HFFc6 (cell line): ENCODE data around the gene ARHGEF4. TPM values are rescaled to one million over a fixed set of nuclear protein-coding genes. Genes with fewer than 3 reads are reported as not detected.

Source experiments
- DNase-seq: peaks from one replicate; pipeline ENCODE4 v3.0.0-alpha.2; 2018
- H3K27ac Mint-ChIP-seq: 2 replicates; pipeline ENCODE4 v1.8.0; 2020; ENCODE audit warnings: mild to moderate bottlenecking, mixed read lengths
- H3K27me3 Mint-ChIP-seq: 2 replicates; pipeline ENCODE4 v1.8.0; 2021; ENCODE audit warnings: mild to moderate bottlenecking, moderate library complexity, mixed read lengths; ENCODE audit not compliant: insufficient read depth
- H3K36me3 Mint-ChIP-seq: 2 replicates; pipeline ENCODE4 v1.8.0; 2021; ENCODE audit warnings: low read depth, mixed read lengths
- H3K4me1 Mint-ChIP-seq: 2 replicates; pipeline ENCODE4 v1.8.0; 2020; ENCODE audit warnings: low read depth, mixed read lengths
- H3K4me3 Mint-ChIP-seq: 2 replicates; pipeline ENCODE4 v1.8.0; 2020; ENCODE audit warnings: mild to moderate bottlenecking, moderate library complexity, mixed read lengths
- H3K9me3 Mint-ChIP-seq: 2 replicates; pipeline ENCODE4 v1.8.0; 2020; ENCODE audit warnings: mild to moderate bottlenecking, mixed read lengths
- total RNA-seq, 6 experiments: library from RNA; stranded (reverse); fragmentation: NEBNext Ultra II Directional; extraction: Animal tissue kit (Norgen Biotek cat#: 25700); gene quantifications; 2 replicates in 1 of 6; 3 replicates in 5 of 6; pipeline ENCODE4 v1.2.3, GENCODE V29; 2021
- TF ChIP-seq, protein P1 (sequence below): fragments of 200-600 bp; sonication (generic); IDR thresholded peaks from 2 replicates; pipeline ENCODE4 v1.5.0; 2021; ENCODE audit warnings: antibody characterized with exemption, mild to moderate bottlenecking

The ARHGEF4 gene
- total RNA-seq, 6 experiments from 2014 or later, result 0.94 to 2.2 (median 1.4) TPM

DNA sequence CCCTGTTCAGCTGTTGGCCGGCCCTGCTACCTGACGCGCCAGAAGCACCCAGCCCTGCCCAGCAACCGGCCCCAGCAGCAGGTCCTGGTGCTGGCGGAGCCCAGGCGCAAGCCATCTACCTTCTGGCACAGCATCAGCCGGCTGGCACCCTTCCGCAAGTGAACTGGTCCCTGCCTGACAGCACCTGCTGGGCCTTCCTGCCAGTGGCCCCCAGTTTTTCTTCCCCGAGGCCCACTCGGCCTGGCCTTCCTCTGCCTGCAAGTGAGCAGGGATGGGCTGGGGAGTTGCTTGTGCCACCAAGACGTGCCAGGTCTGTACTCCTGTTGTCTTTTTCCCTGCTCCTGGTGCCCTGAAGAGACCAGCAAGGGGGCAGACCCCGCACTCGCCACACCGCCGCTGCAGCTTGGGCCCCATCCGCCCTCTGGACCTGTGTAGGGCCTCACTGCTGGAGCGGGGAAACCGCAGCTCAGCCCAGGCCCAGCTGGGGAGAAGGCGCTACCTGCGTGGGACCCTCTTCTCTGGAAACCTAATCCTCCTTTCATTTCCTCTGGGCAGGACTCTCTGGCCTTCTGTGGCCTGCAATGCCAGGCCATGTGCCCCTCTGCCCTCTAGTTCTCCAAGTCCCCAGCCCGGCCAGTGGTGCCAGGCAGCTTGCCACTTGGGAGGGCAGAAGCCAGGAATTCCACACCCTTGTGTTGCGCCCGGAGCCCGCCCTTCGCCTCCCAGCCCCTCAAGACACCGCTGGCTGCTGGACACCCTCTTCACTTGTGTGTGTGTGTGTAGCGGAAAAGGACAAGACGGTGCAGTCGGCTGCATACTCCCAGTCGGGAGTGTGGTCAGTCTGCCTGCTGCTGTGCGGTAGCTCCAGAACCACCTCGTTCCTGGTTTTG is 209.6 kb downstream of the ARHGEF4 start:
- TF ChIP-seq, protein P1, sequence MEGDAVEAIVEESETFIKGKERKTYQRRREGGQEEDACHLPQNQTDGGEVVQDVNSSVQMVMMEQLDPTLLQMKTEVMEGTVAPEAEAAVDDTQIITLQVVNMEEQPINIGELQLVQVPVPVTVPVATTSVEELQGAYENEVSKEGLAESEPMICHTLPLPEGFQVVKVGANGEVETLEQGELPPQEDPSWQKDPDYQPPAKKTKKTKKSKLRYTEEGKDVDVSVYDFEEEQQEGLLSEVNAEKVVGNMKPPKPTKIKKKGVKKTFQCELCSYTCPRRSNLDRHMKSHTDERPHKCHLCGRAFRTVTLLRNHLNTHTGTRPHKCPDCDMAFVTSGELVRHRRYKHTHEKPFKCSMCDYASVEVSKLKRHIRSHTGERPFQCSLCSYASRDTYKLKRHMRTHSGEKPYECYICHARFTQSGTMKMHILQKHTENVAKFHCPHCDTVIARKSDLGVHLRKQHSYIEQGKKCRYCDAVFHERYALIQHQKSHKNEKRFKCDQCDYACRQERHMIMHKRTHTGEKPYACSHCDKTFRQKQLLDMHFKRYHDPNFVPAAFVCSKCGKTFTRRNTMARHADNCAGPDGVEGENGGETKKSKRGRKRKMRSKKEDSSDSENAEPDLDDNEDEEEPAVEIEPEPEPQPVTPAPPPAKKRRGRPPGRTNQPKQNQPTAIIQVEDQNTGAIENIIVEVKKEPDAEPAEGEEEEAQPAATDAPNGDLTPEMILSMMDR, result no peak
- 0 out of 2 replicates have a peak, but pooled peaks cover 5% of the 10 kb centered on the region for H3K4me1 Mint-ChIP-seq
- H3K27me3 Mint-ChIP-seq, result no peaks in the 10 kb centered on the region; the same call in 1 of the 2 replicates
- H3K27ac Mint-ChIP-seq, result no peak overlapping the region
- no peak for DNase-seq
- H3K4me3 Mint-ChIP-seq, result no peak overlapping the region
- peaks cover 16% of the 10 kb centered on the region for H3K36me3 Mint-ChIP-seq
- H3K9me3 Mint-ChIP-seq, result no peaks in the 10 kb centered on the region

GRCh38 chr2:131046918-131047652 is 210.4 kb downstream of the ARHGEF4 start:
- Mint-ChIP-seq H3K4me3 (no peak overlapping the region), H3K9me3 (no peaks in the 10 kb centered on the region), H3K27me3 (no peaks in the 10 kb centered on the region; the same call in 1 of the 2 replicates), H3K4me1 (0 out of 2 replicates have a peak, but pooled peaks cover 4% of the 10 kb centered on the region), H3K27ac (0 out of 2 replicates have a peak overlapping the region, but pooled peaks have one; percentile 43), H3K36me3 (peaks cover 22% of the 10 kb centered on the region)
- TF ChIP-seq, protein P1, result no peak
- no peak for DNase-seq

DNA sequence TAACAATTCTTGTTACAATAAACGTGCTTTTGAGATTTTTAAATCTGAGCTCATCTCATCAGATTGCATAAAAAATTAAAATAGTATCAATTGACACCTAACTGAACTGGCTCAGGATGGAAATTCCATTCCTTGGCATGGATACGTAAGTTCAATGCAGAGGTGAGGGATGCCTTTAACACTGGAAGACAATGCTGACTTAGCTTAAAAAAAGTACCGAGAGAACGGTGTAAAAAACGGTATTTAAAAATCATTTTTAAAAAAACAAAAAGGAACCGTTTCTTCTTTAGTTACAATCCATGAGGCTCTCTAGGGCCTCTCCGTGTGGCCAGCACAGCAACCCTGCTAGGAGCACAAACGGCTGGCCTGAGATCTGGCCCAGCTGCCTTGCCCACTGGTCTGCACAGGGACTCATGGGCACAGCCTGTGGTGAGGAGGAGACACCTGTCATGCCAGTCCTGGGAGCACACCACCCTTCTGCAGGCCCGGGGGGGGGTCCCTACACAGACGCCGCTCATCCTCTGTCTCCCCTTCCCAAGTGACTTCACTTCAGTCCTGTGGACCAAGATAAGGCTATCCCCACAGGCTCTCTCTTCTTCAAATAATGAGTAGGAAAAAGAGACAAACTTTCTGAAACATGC is 211.3 kb downstream of the ARHGEF4 start:
- peaks cover 32% of the 10 kb centered on the region for H3K36me3 Mint-ChIP-seq

DNA sequence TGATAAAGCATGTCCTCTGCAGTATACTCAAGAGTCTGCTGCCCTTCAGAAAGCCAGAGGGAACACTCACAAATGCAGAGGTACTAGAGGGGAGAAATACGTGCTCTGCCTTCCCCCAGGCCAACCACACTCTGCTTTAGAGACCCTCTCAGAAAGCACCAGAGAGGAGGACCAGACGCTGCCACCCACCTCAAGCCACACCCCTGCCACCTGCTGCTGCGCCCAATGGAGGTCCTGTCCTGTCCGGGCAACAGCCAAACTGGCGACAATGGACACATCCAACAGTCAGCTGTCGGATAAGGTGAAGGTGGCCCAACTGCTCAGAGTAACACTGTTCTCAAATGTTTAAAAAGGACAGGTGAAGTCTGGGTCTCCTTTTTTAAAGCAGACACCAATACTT is 211.9 kb downstream of the ARHGEF4 start:
- H3K27ac Mint-ChIP-seq, result no peak overlapping the region
- H3K4me1 Mint-ChIP-seq, result no peaks in the 10 kb centered on the region
- H3K9me3 Mint-ChIP-seq, result no peaks in the 10 kb centered on the region
- peaks cover 36% of the 10 kb centered on the region for H3K36me3 Mint-ChIP-seq
- TF ChIP-seq, protein P1, result no peak
- no peaks in the 10 kb centered on the region; the same call in 1 of the 2 replicates for H3K27me3 Mint-ChIP-seq
- H3K4me3 Mint-ChIP-seq, result no peak overlapping the region
- no peak for DNase-seq

More for the DNA sequence above, 211.3 kb downstream of the ARHGEF4 start:
- H3K4me3 Mint-ChIP-seq, result no peak overlapping the region
- H3K4me1 Mint-ChIP-seq, result no peaks in the 10 kb centered on the region
- no peaks in the 10 kb centered on the region; the same call in 1 of the 2 replicates for H3K27me3 Mint-ChIP-seq
- TF ChIP-seq, protein P1, result no peak
- no peak for DNase-seq
- H3K9me3 Mint-ChIP-seq, result no peaks in the 10 kb centered on the region
- 0 out of 2 replicates have a peak overlapping the region, but pooled peaks have one; percentile 43 for H3K27ac Mint-ChIP-seq

DNA sequence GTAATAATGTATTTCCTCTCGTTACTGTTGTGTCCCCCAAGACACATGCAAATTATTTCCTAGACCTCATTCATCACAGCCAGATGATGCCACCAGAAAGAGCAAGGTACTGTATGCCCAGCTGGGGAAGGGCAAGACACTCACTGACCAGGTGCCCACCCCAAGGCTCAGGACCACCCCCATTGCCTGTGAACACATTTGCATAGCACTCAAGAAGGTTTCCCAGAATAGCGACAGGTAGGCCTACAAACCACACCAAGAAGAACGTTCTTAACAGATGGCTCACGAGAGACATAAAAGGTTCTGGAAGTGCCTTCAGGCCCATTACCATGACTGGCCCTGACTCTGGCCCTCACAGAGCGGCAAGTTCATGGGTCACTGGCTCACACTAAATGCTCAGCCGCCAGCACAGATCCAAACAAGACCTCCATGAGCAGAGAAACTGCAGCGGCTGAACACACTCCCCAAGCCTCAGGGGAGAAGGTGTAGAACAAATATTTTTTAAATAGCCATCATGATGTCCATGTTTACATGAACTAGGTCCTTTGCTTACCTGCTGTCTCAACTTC is 212.5 kb downstream of the ARHGEF4 start:
- no peaks in the 10 kb centered on the region; the same call in 1 of the 2 replicates for H3K27me3 Mint-ChIP-seq
- no peak overlapping the region for H3K27ac Mint-ChIP-seq
- H3K4me3 Mint-ChIP-seq, result no peak overlapping the region
- no peak for DNase-seq
- TF ChIP-seq, protein P1, result no peak
- H3K4me1 Mint-ChIP-seq, result no peaks in the 10 kb centered on the region
- peaks cover 36% of the 10 kb centered on the region for H3K36me3 Mint-ChIP-seq
- no peaks in the 10 kb centered on the region for H3K9me3 Mint-ChIP-seq
